IPS-NIHi7 (cell line): Measurements from ENCODE around the gene NTHL1.

Experiments
- DNase-seq: peaks from one replicate; pipeline ENCODE4 v3.0.0; 2012; ENCODE audit warnings: mixed read lengths; ENCODE audit errors: extremely low spot score

The NTHL1 gene

GRCh38 chr16:2008009-2008526 is 39.6 kb downstream of the NTHL1 start:
- no peak for DNase-seq

GRCh38 chr16:2007081-2007836 is 40.4 kb downstream of the NTHL1 start:
- no peak for DNase-seq

- DNase-seq = no peak
These were observed 41.3 kb downstream of the NTHL1 start for GRCh38 chr16:2006317-2006716.

GRCh38 chr16:2005646-2006045 is 42.0 kb downstream of the NTHL1 start:
- no peak for DNase-seq

- no peak for DNase-seq
These were observed 42.7 kb downstream of the NTHL1 start for GRCh38 chr16:2004795-2005517.

GRCh38 chr16:2003827-2004641 is 43.6 kb downstream of the NTHL1 start:
- peak; percentile 96 for DNase-seq

GRCh38 chr16:2003231-2003826 is 44.3 kb downstream of the NTHL1 start:
- no peak for DNase-seq

GRCh38 chr16:2002406-2003230 is 45.0 kb downstream of the NTHL1 start:
- DNase-seq = no peak

- no peak for DNase-seq
These were observed 45.9 kb downstream of the NTHL1 start for GRCh38 chr16:2001456-2002355.

GRCh38 chr16:2001035-2001434 is 46.6 kb downstream of the NTHL1 start:
- no peak for DNase-seq

- DNase-seq = no peak
These were observed 47.6 kb downstream of the NTHL1 start for GRCh38 chr16:1999866-2000514.

- DNase-seq = no peak
These were observed 48.5 kb downstream of the NTHL1 start for GRCh38 chr16:1998852-1999801.

- no peak for DNase-seq
These were observed 49.2 kb downstream of the NTHL1 start for GRCh38 chr16:1998360-1998835.

- no peak for DNase-seq
These were observed 49.9 kb downstream of the NTHL1 start for GRCh38 chr16:1997494-1998359.

- DNase-seq = no peak
These were observed 53.9 kb downstream of the NTHL1 start for GRCh38 chr16:1993731-1994131.

GRCh38 chr16:1992704-1993317 is 54.8 kb downstream of the NTHL1 start:
- DNase-seq = peak; percentile 58
